A549 (cell line): ENCODE results near the gene ZNF337. TPM values are rescaled to one million over a fixed set of nuclear protein-coding genes. Genes with fewer than 3 reads are reported as not detected.

ENCODE experiments used
- ATAC-seq, 2 experiments: fragments of 200-7000 bp in 1 of 2; fragments of >200 bp in 1 of 2; cut with Nextera tagmentation in 1 of 2; cut with Tn5 transposase in 1 of 2; 3 replicates each; pipeline versions ENCODE4 v1.8.0 to v1.9.1; 2018 to 2020; ENCODE audit warnings: mild to moderate bottlenecking in 1 of 2, moderate library complexity in 1 of 2
- CTCF ChIA-PET: fragments of 300-600 bp; sonication (Branson Sonifier 250); formaldehyde crosslinking; extraction: SDS; loops from one replicate; lab custom pipeline; 2021; ENCODE audit warnings: antibody characterized with exemption, inconsistent platforms; lab: Yijun Ruan, JAX
- POLR2A ChIA-PET: fragments of 350-600 bp; formaldehyde crosslinking; extraction: SDS; loops from one replicate; lab custom pipeline; 2021; ENCODE audit warnings: antibody characterized with exemption, inconsistent platforms; lab: Yijun Ruan, JAX
- DNase-seq, 2 experiments: peaks; one replicate each; pipeline versions ENCODE4 v3.0.0 to v3.0.0-alpha.2; 2011 to 2016; ENCODE audit warnings: low read depth in 1 of 2, low spot score in 1 of 2
- FAIRE-seq: peaks from 2 replicates; lab custom pipeline; 2011; peaks lifted over from hg19 to GRCh38; lab: Jason Lieb, UNC
- H3K27ac ChIP-seq, 2 experiments: fragments of >200 bp; sonication (Bioruptor Twin); formaldehyde crosslinking; 3 replicates each; pipeline ENCODE4 v1.5.1; 2016 to 2017
- H3K4me1 ChIP-seq: fragments of >200 bp; sonication (Bioruptor Twin); formaldehyde crosslinking; 3 replicates; pipeline ENCODE4 v1.6.1; 2016
- H3K4me2 ChIP-seq: fragments of >200 bp; sonication (Bioruptor Twin); formaldehyde crosslinking; 3 replicates; pipeline ENCODE4 v1.6.1; 2016
- H3K4me3 ChIP-seq: fragments of >200 bp; sonication (Bioruptor Twin); formaldehyde crosslinking; 3 replicates; pipeline ENCODE4 v1.5.1; 2016
- H3K9me3 ChIP-seq: fragments of >200 bp; sonication (Bioruptor Twin); formaldehyde crosslinking; 3 replicates; pipeline ENCODE4 v1.6.1; 2016
- CBX2 ChIP-seq: fragments of 200-600 bp; sonication (generic); IDR thresholded peaks from 2 replicates; pipeline ENCODE4 v1.6.1; 2016; ENCODE audit warnings: low read depth, mild to moderate bottlenecking, borderline replicate concordance
- CHD2 ChIP-seq: fragments of 150-350 bp; IDR thresholded peaks from 2 replicates; pipeline ENCODE4 v1.6.1; 2014; ENCODE audit warnings: low read length; ENCODE audit not compliant: partially characterized antibody
- EHF ChIP-seq: fragments of 250-450 bp; sonication (Bioruptor Pico); IDR thresholded peaks from 2 replicates; pipeline ENCODE4 v1.5.0; 2020; ENCODE audit warnings: mild to moderate bottlenecking
- EHMT2 ChIP-seq: fragments of 200-600 bp; sonication (generic); IDR thresholded peaks from 2 replicates; pipeline ENCODE4 v1.6.1; 2016; ENCODE audit warnings: antibody characterized with exemption, low read depth, mild to moderate bottlenecking, moderate library complexity
- EP300 ChIP-seq, 2 experiments: fragments of >200 bp; sonication (Bioruptor Twin); formaldehyde crosslinking; IDR thresholded peaks; 2 replicates in 1 of 2; 3 replicates in 1 of 2; pipeline ENCODE4 v1.6.1; 2016 to 2017
- ESRRA ChIP-seq: fragments of 150-350 bp; IDR thresholded peaks from 2 replicates; pipeline ENCODE4 v1.6.1; 2014; ENCODE audit warnings: mild to moderate bottlenecking, low read length, borderline replicate concordance
- FOSB ChIP-seq: fragments of 250-450 bp; sonication (Bioruptor Pico); IDR thresholded peaks from 2 replicates; pipeline ENCODE4 v1.5.0; 2020; ENCODE audit warnings: mild to moderate bottlenecking, moderate library complexity
- FOXS1 ChIP-seq: fragments of 250-450 bp; sonication (Bioruptor Pico); IDR thresholded peaks from 2 replicates; pipeline ENCODE4 v1.5.0; 2020; ENCODE audit warnings: mild to moderate bottlenecking, moderate library complexity
- GATA3 ChIP-seq: IDR thresholded peaks from 2 replicates; pipeline ENCODE4 v1.6.1; 2012; ENCODE audit warnings: borderline replicate concordance
- HDAC2 ChIP-seq: fragments of 200-600 bp; sonication (generic); IDR thresholded peaks from 2 replicates; pipeline ENCODE4 v1.6.1; 2016
- HEYL ChIP-seq: fragments of 250-450 bp; sonication (Bioruptor Pico); IDR thresholded peaks from 2 replicates; pipeline ENCODE4 v1.8.0; 2021; ENCODE audit warnings: mild to moderate bottlenecking, moderate library complexity
- HOXA7 ChIP-seq: fragments of 250-450 bp; sonication (Bioruptor Pico); IDR thresholded peaks from 2 replicates; pipeline ENCODE4 v1.5.0; 2020; ENCODE audit warnings: mild to moderate bottlenecking, moderate library complexity
- HOXB13 ChIP-seq: fragments of 250-450 bp; sonication (Bioruptor Pico); IDR thresholded peaks from 2 replicates; pipeline ENCODE4 v1.5.0; 2020; ENCODE audit warnings: low read depth, mild to moderate bottlenecking, moderate library complexity
- HOXB5 ChIP-seq: fragments of 250-450 bp; sonication (Bioruptor Pico); IDR thresholded peaks from 2 replicates; pipeline ENCODE4 v1.5.0; 2020; ENCODE audit warnings: mild to moderate bottlenecking, moderate library complexity
- JUN ChIP-seq, 2 experiments: fragments of >200 bp; sonication (Bioruptor Twin); formaldehyde crosslinking; IDR thresholded peaks; 2 replicates in 1 of 2; 3 replicates in 1 of 2; pipeline ENCODE4 v1.6.1; 2016 to 2017
- JUNB ChIP-seq: fragments of >200 bp; sonication (Bioruptor Twin); formaldehyde crosslinking; IDR thresholded peaks from 2 replicates; pipeline ENCODE4 v1.6.1; 2016
- KDM1A ChIP-seq: fragments of 200-600 bp; sonication (generic); IDR thresholded peaks from 2 replicates; pipeline ENCODE4 v1.6.1; 2016; ENCODE audit warnings: low read depth, mild to moderate bottlenecking
- MAFK ChIP-seq: fragments of 450-650 bp; IDR thresholded peaks from 2 replicates; pipeline ENCODE4 v1.6.1; 2014; ENCODE audit not compliant: partially characterized antibody
- MYC ChIP-seq: IDR thresholded peaks from 2 replicates; pipeline ENCODE4 v1.6.1; 2012; ENCODE audit warnings: mild to moderate bottlenecking, inconsistent platforms, low read length, improper control_type of control experiment, borderline replicate concordance
- NFE2L2 ChIP-seq: fragments of 150-350 bp; conservative IDR thresholded peaks from 2 replicates; pipeline ENCODE4 v1.6.1; 2014; ENCODE audit warnings: low read length
- PHF8 ChIP-seq: fragments of 200-600 bp; sonication (generic); IDR thresholded peaks from 2 replicates; pipeline ENCODE4 v1.6.1; 2016; ENCODE audit warnings: low read depth, mild to moderate bottlenecking, antibody characterized with exemption, moderate library complexity, borderline replicate concordance
- POLR2AphosphoS2 ChIP-seq: conservative IDR thresholded peaks from 2 replicates; pipeline ENCODE4 v1.6.1; 2012; ENCODE audit warnings: low read length, improper control_type of control experiment, inconsistent platforms
- RARB ChIP-seq: fragments of 250-450 bp; sonication (Bioruptor Pico); IDR thresholded peaks from 2 replicates; pipeline ENCODE4 v1.8.0; 2021; ENCODE audit warnings: mild to moderate bottlenecking, moderate library complexity
- RNF2 ChIP-seq: fragments of 200-600 bp; sonication (generic); IDR thresholded peaks from 2 replicates; pipeline ENCODE4 v1.6.1; 2016; ENCODE audit warnings: low read depth, mild to moderate bottlenecking, antibody characterized with exemption, moderate library complexity, borderline replicate concordance
- SMC3 ChIP-seq: fragments of >200 bp; sonication (Bioruptor Twin); formaldehyde crosslinking; IDR thresholded peaks from 3 replicates; pipeline ENCODE4 v1.6.1; 2018; ENCODE audit warnings: inconsistent platforms
- SREBF2 ChIP-seq: fragments of 450-650 bp; IDR thresholded peaks from 2 replicates; pipeline ENCODE4 v1.6.1; 2014; ENCODE audit warnings: mild to moderate bottlenecking, moderate library complexity
- TFCP2L1 ChIP-seq: fragments of 250-450 bp; sonication (Bioruptor Pico); IDR thresholded peaks from 2 replicates; pipeline ENCODE4 v1.5.0; 2021; ENCODE audit warnings: mild to moderate bottlenecking
- TP53 ChIP-seq: fragments of 250-450 bp; sonication (Bioruptor Pico); IDR thresholded peaks from 2 replicates; pipeline ENCODE4 v1.5.0; 2021; ENCODE audit warnings: mild to moderate bottlenecking, moderate library complexity
- ZC3H11A ChIP-seq: fragments of 450-650 bp; IDR thresholded peaks from 2 replicates; pipeline ENCODE4 v1.6.1; 2014; ENCODE audit warnings: antibody characterized with exemption, mild to moderate bottlenecking
- ZNF302 ChIP-seq: fragments of 250-450 bp; sonication (Bioruptor Pico); IDR thresholded peaks from 2 replicates; pipeline ENCODE4 v1.9.0; 2021; ENCODE audit warnings: inconsistent platforms, mild to moderate bottlenecking, moderate library complexity
- WGBS: methylation state at CpG from one replicate; pipeline ENCODE4 v1.1.6; 2017; ENCODE audit errors: missing lambda C conversion rate; 5-methylcytosine and 5-hydroxymethylcytosine counted together
- polyA plus RNA-seq, 4 experiments: library from polyadenylated mRNA; depleted of rRNA in 3 of 4; stranded (reverse); fragments of >200 nt; fragmentation: RNase III in 1 of 4; extraction: RNeasy Plus Mini Kit Qiagen cat#74134 plus additional on column Dnase treatment in 1 of 4; gene quantifications; 2 replicates in 3 of 4; 3 replicates in 1 of 4; pipeline ENCODE4 v1.2.3, GENCODE V29; 2011 to 2017
- TF ChIP-seq, protein P1 (sequence below): fragments of 250-450 bp; sonication (Bioruptor Pico); IDR thresholded peaks from 2 replicates; pipeline ENCODE4 v1.5.0; 2020; ENCODE audit warnings: low read depth, mild to moderate bottlenecking, moderate library complexity
- TF ChIP-seq, protein P2 (sequence below): fragments of 150-350 bp; IDR thresholded peaks from 2 replicates; pipeline ENCODE4 v1.6.1; 2014; ENCODE audit warnings: low read depth, mild to moderate bottlenecking, low read length
- TF ChIP-seq, protein P3 (sequence below): fragments of >200 bp; sonication (Bioruptor Twin); formaldehyde crosslinking; IDR thresholded peaks from 2 replicates; pipeline ENCODE4 v1.6.1; 2016
- TF ChIP-seq, protein P4 (sequence below): IDR thresholded peaks from 2 replicates; pipeline ENCODE4 v1.6.1; 2012
- TF ChIP-seq, protein P5 (sequence below): IDR thresholded peaks from 2 replicates; pipeline ENCODE4 v1.6.1; 2012; ENCODE audit warnings: low read depth, borderline replicate concordance
- TF ChIP-seq, protein P6 (sequence below): fragments of 200-600 bp; sonication (generic); IDR thresholded peaks from 2 replicates; pipeline ENCODE4 v1.6.1; 2016; ENCODE audit warnings: antibody characterized with exemption, mild to moderate bottlenecking, moderate library complexity

The ZNF337 gene
- polyA plus RNA-seq, 2 of the 4 experiments (the other 2 are of a cell fraction): 16.5 to 25.4 TPM

DNA sequence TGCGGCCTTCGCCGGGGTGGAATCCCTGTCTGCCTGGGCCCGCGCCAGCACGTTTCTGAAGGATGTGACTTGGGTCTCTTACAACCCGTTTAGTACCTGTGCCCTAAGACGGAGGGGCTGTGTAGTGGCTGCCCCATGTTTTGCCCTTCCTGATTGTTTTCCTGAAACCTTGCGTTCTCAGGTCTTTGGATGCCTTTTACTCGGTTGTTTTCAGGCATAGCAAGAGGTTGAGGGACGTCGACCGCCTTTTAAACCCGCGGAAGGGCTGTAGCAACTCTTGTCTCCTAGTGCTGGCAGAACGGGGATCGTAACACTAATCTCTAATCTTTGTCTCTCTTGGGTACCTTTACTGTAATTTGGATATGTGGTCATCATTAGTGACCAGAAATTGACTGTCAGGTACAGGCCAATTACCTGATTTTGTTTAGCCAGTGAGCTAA lies 72.1 kb downstream of the ZNF337 start:
- ChIA-PET POLR2A (interaction anchor here (0.7 to 1.0 kb wide), 2 partner anchors 84 to 376 kb away, joined by 3 to 5 read pairs; no protein-coding TSS in a partner anchor), CTCF (interaction anchor here (1.0 to 1.2 kb wide), 2 partner anchors 16 to 40 kb away, joined by 3 read pairs; no protein-coding TSS in a partner anchor)
- ATAC-seq (no peak), DNase-seq (peak in 1 of 2 experiments; percentile 47), FAIRE-seq (no peak)
- Histone ChIP-seq H3K9me3 (no peaks in the 10 kb centered on the region), H3K4me3 (peak overlapping the region; percentile 92), H3K4me1 (peaks cover 21% of the 10 kb centered on the region), H3K4me2 (peak overlapping the region; percentile 95), H3K27ac (peak overlapping the region; percentile 97)
- 18% methylated on average over 16 of the region's 17 CpGs for WGBS
- TF ChIP-seq TFCP2L1: no peak
- peak; percentile 8; the same call in 1 of the 2 replicates for TF ChIP-seq HOXA7
- TF ChIP-seq EHF (CRISPR knock-in tag): peak; percentile 80; the same call in 1 of the 2 replicates
- no peak for TF ChIP-seq FOXS1 (CRISPR knock-in tag)
- TF ChIP-seq SREBF2: no peak
- no peak for TF ChIP-seq ZNF302 (CRISPR knock-in tag)
- TF ChIP-seq, protein P1, sequence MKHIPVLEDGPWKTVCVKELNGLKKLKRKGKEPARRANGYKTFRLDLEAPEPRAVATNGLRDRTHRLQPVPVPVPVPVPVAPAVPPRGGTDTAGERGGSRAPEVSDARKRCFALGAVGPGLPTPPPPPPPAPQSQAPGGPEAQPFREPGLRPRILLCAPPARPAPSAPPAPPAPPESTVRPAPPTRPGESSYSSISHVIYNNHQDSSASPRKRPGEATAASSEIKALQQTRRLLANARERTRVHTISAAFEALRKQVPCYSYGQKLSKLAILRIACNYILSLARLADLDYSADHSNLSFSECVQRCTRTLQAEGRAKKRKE (CRISPR knock-in tag): peak; percentile 86
- TF ChIP-seq FOSB: no peak
- no peak for TF ChIP-seq KDM1A
- no peak for TF ChIP-seq ZC3H11A
- TF ChIP-seq, protein P2, sequence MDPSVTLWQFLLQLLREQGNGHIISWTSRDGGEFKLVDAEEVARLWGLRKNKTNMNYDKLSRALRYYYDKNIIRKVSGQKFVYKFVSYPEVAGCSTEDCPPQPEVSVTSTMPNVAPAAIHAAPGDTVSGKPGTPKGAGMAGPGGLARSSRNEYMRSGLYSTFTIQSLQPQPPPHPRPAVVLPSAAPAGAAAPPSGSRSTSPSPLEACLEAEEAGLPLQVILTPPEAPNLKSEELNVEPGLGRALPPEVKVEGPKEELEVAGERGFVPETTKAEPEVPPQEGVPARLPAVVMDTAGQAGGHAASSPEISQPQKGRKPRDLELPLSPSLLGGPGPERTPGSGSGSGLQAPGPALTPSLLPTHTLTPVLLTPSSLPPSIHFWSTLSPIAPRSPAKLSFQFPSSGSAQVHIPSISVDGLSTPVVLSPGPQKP: no peak
- TF ChIP-seq GATA3: no peak
- no peak for TF ChIP-seq JUN (IDR thresholded peaks at IDR 0.05)
- TF ChIP-seq POLR2AphosphoS2: no peak
- TF ChIP-seq, protein P3, sequence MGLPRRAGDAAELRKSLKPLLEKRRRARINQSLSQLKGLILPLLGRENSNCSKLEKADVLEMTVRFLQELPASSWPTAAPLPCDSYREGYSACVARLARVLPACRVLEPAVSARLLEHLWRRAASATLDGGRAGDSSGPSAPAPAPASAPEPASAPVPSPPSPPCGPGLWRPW: no peak
- TF ChIP-seq MYC: no peak; the same call in 1 of the 2 replicates
- peak; percentile 6; the same call in 1 of the 2 replicates for TF ChIP-seq TP53
- TF ChIP-seq, protein P4, sequence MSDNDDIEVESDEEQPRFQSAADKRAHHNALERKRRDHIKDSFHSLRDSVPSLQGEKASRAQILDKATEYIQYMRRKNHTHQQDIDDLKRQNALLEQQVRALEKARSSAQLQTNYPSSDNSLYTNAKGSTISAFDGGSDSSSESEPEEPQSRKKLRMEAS: peak; percentile 47; the same call in 1 of the 2 replicates
- TF ChIP-seq CBX2: no peak
- TF ChIP-seq, protein P5, sequence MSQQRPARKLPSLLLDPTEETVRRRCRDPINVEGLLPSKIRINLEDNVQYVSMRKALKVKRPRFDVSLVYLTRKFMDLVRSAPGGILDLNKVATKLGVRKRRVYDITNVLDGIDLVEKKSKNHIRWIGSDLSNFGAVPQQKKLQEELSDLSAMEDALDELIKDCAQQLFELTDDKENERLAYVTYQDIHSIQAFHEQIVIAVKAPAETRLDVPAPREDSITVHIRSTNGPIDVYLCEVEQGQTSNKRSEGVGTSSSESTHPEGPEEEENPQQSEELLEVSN: no peak; the same call in 1 of the 2 replicates
- TF ChIP-seq SMC3: no peak
- TF ChIP-seq, protein P6, sequence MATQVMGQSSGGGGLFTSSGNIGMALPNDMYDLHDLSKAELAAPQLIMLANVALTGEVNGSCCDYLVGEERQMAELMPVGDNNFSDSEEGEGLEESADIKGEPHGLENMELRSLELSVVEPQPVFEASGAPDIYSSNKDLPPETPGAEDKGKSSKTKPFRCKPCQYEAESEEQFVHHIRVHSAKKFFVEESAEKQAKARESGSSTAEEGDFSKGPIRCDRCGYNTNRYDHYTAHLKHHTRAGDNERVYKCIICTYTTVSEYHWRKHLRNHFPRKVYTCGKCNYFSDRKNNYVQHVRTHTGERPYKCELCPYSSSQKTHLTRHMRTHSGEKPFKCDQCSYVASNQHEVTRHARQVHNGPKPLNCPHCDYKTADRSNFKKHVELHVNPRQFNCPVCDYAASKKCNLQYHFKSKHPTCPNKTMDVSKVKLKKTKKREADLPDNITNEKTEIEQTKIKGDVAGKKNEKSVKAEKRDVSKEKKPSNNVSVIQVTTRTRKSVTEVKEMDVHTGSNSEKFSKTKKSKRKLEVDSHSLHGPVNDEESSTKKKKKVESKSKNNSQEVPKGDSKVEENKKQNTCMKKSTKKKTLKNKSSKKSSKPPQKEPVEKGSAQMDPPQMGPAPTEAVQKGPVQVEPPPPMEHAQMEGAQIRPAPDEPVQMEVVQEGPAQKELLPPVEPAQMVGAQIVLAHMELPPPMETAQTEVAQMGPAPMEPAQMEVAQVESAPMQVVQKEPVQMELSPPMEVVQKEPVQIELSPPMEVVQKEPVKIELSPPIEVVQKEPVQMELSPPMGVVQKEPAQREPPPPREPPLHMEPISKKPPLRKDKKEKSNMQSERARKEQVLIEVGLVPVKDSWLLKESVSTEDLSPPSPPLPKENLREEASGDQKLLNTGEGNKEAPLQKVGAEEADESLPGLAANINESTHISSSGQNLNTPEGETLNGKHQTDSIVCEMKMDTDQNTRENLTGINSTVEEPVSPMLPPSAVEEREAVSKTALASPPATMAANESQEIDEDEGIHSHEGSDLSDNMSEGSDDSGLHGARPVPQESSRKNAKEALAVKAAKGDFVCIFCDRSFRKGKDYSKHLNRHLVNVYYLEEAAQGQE: no peak
- TF ChIP-seq HOXB5: peak; percentile 30; the same call in 1 of the 2 replicates
- TF ChIP-seq EHMT2: no peak
- TF ChIP-seq HOXB13 (CRISPR knock-in tag): no peak
- TF ChIP-seq HEYL (CRISPR knock-in tag): no peak
- TF ChIP-seq PHF8: peak; percentile 89
- no peak for TF ChIP-seq ESRRA
- no peak for TF ChIP-seq MAFK
- TF ChIP-seq RARB (CRISPR knock-in tag): no peak
- no peak for TF ChIP-seq NFE2L2
- TF ChIP-seq JUNB: no peak
- no peak for TF ChIP-seq CHD2
- TF ChIP-seq HDAC2: 0 out of 2 replicates have a peak, but pooled peaks have one; percentile 69
- 0 out of 2 replicates have a peak, but pooled peaks have one; percentile 2 for TF ChIP-seq RNF2
- TF ChIP-seq EP300 (IDR thresholded peaks at IDR 0.05): no peak
